Measurements from ENCODE around the gene NR4A3.
"Not testable (repeated sequence)": the region's sequence is repeated elsewhere in the genome, so short reads cannot be mapped to it uniquely, and the experiment has no call there.

DNA sequence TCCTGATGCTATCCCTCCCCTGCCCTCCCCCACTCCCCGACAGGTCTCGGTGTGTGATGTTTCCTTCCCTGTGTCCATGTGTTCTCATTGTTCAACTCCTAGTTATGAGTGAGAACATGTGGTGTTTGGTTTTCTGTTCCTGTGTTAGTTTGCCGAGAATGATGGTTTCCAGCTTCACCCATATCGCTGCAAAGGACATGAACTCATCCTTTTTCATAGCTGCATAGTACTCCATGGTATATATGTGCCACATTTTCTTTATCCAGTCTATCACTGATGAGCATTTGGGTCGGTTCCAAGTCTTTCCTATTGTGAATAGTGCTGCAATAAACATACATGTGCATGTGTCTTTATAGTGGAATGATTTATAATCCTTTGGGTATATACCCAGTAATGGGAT lies 39.3 kb upstream of the NR4A3 start:
- TF ChIP-seq, protein P1, sequence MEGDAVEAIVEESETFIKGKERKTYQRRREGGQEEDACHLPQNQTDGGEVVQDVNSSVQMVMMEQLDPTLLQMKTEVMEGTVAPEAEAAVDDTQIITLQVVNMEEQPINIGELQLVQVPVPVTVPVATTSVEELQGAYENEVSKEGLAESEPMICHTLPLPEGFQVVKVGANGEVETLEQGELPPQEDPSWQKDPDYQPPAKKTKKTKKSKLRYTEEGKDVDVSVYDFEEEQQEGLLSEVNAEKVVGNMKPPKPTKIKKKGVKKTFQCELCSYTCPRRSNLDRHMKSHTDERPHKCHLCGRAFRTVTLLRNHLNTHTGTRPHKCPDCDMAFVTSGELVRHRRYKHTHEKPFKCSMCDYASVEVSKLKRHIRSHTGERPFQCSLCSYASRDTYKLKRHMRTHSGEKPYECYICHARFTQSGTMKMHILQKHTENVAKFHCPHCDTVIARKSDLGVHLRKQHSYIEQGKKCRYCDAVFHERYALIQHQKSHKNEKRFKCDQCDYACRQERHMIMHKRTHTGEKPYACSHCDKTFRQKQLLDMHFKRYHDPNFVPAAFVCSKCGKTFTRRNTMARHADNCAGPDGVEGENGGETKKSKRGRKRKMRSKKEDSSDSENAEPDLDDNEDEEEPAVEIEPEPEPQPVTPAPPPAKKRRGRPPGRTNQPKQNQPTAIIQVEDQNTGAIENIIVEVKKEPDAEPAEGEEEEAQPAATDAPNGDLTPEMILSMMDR (IDR thresholded peaks at IDR 0.05 in 4 of 5, conservative IDR thresholded peaks at IDR 0.05 in 1 of 5), result not testable (repeated sequence)
- TF ChIP-seq POLR2A (IDR thresholded peaks at IDR 0.05), result not testable (repeated sequence)

Data from gastrocnemius medialis (tissue), 4 donors.